Cardiac septum (tissue), 1 donor: ENCODE data around the gene PIP. TPM values are rescaled to one million over a fixed set of nuclear protein-coding genes. Genes with fewer than 3 reads are reported as not detected.
"Not testable (repeated sequence)": the region's sequence is repeated elsewhere in the genome, so short reads cannot be mapped to it uniquely, and the experiment has no call there.

ENCODE experiments used
- DNase-seq: peaks from one replicate; pipeline ENCODE4 v3.0.0-alpha.2; 2020; ENCODE audit warnings: low spot score
- intact Hi-C: fragments of 100-400 bp; cut with DNase I; formaldehyde crosslinking; loops from one replicate; pipeline ENCODE4 v1.14.0; 2022
- long read RNA-seq: library from polyadenylated mRNA; unstranded; transcript quantifications from one replicate; pipeline ENCODE4 v2.0.0, GENCODE V29; 2021
- total RNA-seq: library from RNA; stranded (reverse); fragmentation: NEBNext Ultra II Directional; extraction: Animal tissue kit (Norgen Biotek cat#: 25700); gene quantifications from one replicate; pipeline ENCODE4 v1.2.1, GENCODE V29; 2021
- donor health status: DM: no; HTN: no; CAD: no.

PIP gene
- not detected for total RNA-seq
- long read RNA-seq: 0 reads

DNA sequence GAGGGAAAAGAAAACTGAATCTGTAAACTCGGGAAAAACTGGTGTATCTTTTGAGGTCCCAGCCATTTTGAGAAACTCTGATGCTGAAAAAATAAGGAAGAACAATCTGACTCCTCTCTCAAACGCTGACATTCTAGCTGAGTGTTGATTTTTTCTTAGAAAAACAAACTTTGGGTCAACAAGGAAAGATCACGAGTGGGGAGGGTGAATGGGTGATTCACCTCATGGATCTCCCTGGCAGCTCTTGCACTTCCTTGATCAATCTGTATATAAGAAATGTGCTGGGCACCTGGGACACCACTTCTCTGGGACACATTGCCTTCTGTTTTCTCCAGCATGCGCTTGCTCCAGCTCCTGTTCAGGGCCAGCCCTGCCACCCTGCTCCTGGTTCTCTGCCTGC lies at the start of gene PIP:
Gene PIP (plus strand): TSS at position 297 of the 400 bp plus-strand sequence. CDS start 40 bp downstream, at position 337.
- intact Hi-C loops: no loop called here
- no peak for DNase-seq

GRCh38 chr7:143085109-143085508 lies 46.8 kb upstream of the PIP start:
- intact Hi-C loops: no loop called here
- DNase-seq: no peak

GRCh38 chr7:143085610-143086009 lies 46.3 kb upstream of the PIP start:
- intact Hi-C loops, DNase-seq: not testable (repeated sequence)

DNA sequence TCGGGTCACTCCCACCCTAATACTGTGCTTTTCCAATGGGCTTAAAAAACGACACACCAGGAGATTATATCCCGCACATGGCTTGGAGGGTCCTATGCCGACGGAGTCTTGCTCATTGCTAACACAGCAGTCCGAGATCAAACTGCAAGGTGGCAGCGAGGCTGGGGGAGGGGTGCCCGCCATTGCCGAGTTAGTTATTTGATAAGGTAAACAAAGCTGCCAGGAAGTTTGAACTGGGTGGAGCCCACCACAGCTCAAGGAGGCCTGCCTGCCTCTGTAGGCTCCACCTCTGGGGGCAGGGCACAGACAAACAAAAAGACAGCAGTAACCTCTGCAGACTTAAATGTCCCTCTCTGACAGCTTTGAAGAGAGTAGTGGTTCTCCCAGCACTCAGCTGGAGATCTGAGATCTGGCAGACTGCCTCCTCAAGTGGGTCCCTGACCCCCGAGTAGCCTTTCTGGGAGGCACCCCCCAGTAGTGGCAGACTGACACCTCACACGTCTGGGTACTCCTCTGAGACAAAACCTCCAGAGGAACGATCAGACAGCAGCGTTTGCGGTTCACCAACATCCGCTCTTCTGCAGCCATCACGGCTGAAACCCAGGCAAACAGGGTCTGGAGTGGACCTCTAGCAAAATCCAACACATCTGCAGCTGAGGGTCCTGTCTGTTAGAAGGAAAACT lies 43.2 kb upstream of the PIP start:
- intact Hi-C loops, DNase-seq: not testable (repeated sequence)

DNA sequence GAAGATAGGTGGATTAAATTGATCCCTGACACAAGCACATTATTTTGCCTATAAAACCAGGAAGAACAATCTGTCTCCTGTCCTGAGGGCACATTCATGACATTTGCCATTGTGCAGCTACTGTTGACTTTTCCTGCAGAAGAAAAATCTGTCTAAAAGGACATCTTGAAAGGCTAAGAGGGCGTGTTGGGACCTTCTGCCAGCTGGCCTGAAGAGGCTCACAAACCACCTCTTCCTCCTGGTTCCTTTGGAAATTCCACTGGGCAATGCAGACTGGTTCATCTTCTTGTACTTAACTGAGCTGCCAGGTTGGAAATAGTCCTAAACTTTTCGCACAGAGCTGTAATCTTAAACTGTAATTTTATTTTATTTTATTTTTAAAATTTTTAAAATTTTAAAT lies 35.7 kb upstream of the PIP start:
- no peak for DNase-seq
- intact Hi-C loops: no loop called here

GRCh38 chr7:143099579-143099978 lies 32.3 kb upstream of the PIP start:
- DNase-seq, intact Hi-C loops: not testable (repeated sequence)

DNA sequence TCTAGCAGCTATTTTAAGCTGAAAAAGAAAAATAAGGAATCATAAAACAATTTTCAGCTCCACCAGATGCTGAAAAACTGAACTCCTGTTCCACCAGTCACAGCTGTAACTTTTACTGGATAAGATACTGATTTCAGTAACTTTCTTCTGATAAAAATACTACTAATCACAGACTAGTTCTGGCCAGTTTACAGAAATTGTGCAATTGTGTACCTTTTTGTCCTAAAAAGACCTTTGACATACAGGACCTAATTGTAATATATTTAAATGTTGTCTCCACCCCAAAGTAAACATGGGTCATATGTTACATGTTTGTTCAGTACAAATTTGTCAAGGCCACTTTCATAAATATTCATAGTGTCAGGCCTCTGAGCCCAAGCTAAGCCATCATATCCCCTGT lies 27.1 kb upstream of the PIP start:
- no peak for DNase-seq
- intact Hi-C loops: no loop called here

GRCh38 chr7:143108019-143108418 lies 23.9 kb upstream of the PIP start:
- DNase-seq, intact Hi-C loops: not testable (repeated sequence)

DNA sequence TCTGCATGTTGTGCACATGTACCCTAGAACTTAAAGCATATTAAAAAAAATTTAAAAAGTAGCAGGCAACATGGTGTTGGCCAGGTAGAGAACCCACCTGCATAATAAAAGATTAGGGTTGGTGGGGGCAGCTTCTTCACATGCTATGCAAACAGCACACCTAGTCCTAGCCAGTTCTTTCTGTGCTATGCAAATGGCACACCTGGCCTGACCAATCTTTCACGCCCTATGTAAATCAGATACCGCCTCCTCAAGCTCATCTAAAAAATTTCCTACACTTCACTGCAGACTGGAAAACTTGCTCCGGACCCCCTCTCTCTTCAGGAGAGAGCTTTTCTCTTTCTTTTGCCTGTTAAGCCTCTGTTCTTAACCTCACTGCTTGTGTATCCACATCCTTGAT lies 14.5 kb upstream of the PIP start:
- intact Hi-C loops: no loop called here
- DNase-seq: no peak

GRCh38 chr7:143120691-143121405 lies 11.0 kb upstream of the PIP start:
- intact Hi-C loops: no loop called here
- DNase-seq: no peak

DNA sequence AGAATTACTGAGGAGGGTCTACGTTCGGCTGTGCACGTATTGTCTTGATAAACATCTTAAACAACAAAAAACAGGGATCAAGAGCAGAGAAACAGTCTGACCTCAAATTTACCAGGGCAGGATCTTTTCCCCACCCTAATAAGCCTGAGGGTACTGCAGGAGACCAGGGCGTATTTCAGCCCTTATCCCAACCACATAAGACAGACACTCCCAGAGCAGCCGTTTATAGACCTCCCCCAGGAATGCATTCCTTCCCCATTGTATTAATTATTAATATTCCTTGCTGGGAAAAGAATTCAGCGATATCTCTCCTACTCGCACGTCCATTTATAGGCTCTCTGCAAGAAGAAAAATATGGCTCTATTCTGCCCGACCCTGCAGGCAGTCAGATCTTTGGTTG lies 8.6 kb upstream of the PIP start:
- intact Hi-C loops, DNase-seq: not testable (repeated sequence)

- intact Hi-C loops: no loop called here
- no peak for DNase-seq
Observed at GRCh38 chr7:143126146-143126545, 5.7 kb upstream of the PIP start.

- intact Hi-C loops: no loop called here
- DNase-seq: no peak
Observed at GRCh38 chr7:143129051-143129450, 2.8 kb upstream of the PIP start.

DNA sequence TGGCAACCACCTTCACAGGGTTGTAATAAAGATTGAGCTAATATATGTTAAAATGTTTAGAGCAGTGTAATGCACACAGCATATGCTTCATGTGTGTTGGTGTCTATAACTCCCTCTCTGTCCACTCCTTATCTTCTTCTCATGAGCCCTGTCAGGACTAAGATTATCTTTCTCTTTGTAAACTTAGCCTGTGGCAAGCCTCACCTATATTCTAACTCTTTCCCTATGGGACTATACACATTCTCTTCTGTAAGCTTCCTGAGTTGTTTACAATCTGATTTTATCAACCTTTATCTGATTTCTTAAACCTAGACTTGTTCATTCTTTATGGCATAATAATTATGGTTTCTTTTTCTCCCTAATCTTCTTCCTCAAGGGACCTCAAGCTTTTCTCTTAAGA lies 2.4 kb upstream of the PIP start:
- no peak for DNase-seq
- intact Hi-C loops: no loop called here

DNA sequence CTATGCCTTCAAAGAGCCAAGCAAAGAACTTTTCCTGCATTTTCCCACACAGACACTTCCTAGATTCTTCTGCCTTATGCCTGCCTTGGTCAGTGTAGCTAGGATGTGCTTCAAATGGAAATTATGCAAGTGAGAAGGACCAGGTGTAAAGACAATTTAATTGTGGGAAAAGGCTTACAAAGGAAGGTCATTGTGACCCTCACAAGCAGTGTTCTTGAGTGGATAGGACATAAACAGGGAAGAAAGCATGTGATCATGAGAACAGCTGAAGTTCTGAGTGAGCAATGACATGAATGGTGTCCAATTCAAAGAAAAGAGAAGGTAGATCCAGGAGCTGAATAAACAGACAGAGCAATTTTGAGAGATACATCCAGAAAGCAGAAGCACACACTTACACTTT lies 1.3 kb upstream of the PIP start:
- no peak for DNase-seq
- intact Hi-C loops: no loop called here

- intact Hi-C loops: no loop called here
- DNase-seq: no peak
Observed at GRCh38 chr7:143147070-143147469, 15.2 kb downstream of the PIP start.

GRCh38 chr7:143148050-143148449 lies 16.2 kb downstream of the PIP start:
- intact Hi-C loops: no loop called here
- DNase-seq: no peak

DNA sequence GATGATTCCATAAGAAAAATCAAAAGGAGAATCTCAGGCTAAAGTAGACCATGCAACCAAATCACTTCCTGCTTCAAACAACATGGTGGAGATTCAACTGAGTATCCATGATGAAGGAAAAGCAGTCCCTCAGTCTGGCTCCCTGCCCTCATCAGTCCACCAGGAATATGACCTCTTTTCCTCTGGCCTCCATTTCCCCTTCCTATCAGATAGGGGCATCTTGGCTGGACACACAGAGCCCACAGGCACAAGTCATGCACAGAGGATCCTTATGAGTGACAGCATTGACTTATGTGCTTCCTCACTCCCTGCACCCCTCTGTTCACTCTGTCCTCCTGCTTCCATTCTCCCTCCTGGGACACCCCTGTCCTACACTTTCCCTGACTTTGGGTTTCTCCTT lies 16.8 kb downstream of the PIP start:
- DNase-seq: no peak
- intact Hi-C loops: no loop called here

- DNase-seq, intact Hi-C loops: not testable (repeated sequence)
Observed at GRCh38 chr7:143150696-143151095, 18.8 kb downstream of the PIP start.

DNA sequence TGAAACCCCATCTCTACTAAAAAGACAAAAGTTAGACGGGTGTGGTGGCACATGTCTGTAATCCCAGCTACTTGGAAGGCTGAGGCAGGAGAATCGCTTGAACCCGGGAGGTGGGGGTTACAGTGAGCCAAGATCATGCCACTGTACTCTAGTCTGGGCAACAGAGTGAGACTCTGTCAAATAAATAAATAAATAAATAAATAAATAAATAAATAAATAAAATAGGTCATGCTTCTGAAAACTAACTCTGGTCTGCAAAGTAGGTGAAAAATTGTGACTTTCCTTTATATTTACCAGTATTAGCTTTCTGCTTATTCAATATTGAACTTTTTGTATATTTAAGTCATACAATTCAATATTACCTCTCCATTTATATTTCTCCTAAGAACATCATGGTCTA lies 26.7 kb downstream of the PIP start:
- intact Hi-C loops, DNase-seq: not testable (repeated sequence)

GRCh38 chr7:143171697-143172096 lies 39.8 kb downstream of the PIP start:
- no peak for DNase-seq
- intact Hi-C loops: no loop called here
